ENCODE results near the gene EPC1.
"Not testable (repeated sequence)": the region's sequence is repeated elsewhere in the genome, so short reads cannot be mapped to it uniquely, and the experiment has no call there.

Gene EPC1

GRCh38 chr10:32367793-32368453 is 21.0 kb upstream of the EPC1 start:
- no peak for DNase-seq

GRCh38 chr10:32366588-32366987 is 19.6 kb upstream of the EPC1 start:
- DNase-seq, result no peak

GRCh38 chr10:32366111-32366510 is 19.2 kb upstream of the EPC1 start:
- no peak for DNase-seq

GRCh38 chr10:32365404-32365803 is 18.4 kb upstream of the EPC1 start:
- not testable (repeated sequence) for DNase-seq

- no peak for DNase-seq
These were observed 15.6 kb upstream of the EPC1 start for GRCh38 chr10:32362571-32362970.

GRCh38 chr10:32360884-32361283 is 13.9 kb upstream of the EPC1 start:
- no peak for DNase-seq

GRCh38 chr10:32360241-32360640 is 13.3 kb upstream of the EPC1 start:
- DNase-seq, result no peak

- no peak for DNase-seq
These were observed 10.2 kb upstream of the EPC1 start for GRCh38 chr10:32357056-32357735.

GRCh38 chr10:32354690-32355089 is 7.7 kb upstream of the EPC1 start:
- not testable (repeated sequence) for DNase-seq

GRCh38 chr10:32350811-32351350 is 3.9 kb upstream of the EPC1 start:
- DNase-seq, result no peak

- no peak for DNase-seq
These were observed 3.2 kb upstream of the EPC1 start for GRCh38 chr10:32349968-32350738.

- no peak for DNase-seq
These were observed 2.2 kb upstream of the EPC1 start for GRCh38 chr10:32349199-32349585.

GRCh38 chr10:32348297-32349198 is 1.6 kb upstream of the EPC1 start:
- DNase-seq, result no peak

GRCh38 chr10:32347363-32348022 is 535 bp upstream of the EPC1 start:
- DNase-seq, result no peak

GRCh38 chr10:32346134-32346550 is 816 bp downstream of the EPC1 start:
- peak; percentile 64 for DNase-seq

- DNase-seq, result no peak
These were observed 5.4 kb downstream of the EPC1 start for GRCh38 chr10:32341596-32341995.

GRCh38 chr10:32340596-32341180 is 6.3 kb downstream of the EPC1 start:
- no peak for DNase-seq

- DNase-seq, result no peak
These were observed 8.7 kb downstream of the EPC1 start for GRCh38 chr10:32338262-32338661.

- no peak for DNase-seq
These were observed 9.6 kb downstream of the EPC1 start for GRCh38 chr10:32337350-32337749.

GRCh38 chr10:32333849-32334248 is 13.1 kb downstream of the EPC1 start:
- no peak for DNase-seq

GRCh38 chr10:32332299-32332750 is 14.6 kb downstream of the EPC1 start:
- DNase-seq, result no peak

- no peak for DNase-seq
These were observed 15.4 kb downstream of the EPC1 start for GRCh38 chr10:32331606-32332005.

Measured in cortex of kidney (tissue), 1 donor.